Measurements from ENCODE around the gene COL25A1.
"Not testable (repeated sequence)": the region's sequence is repeated elsewhere in the genome, so short reads cannot be mapped to it uniquely, and the experiment has no call there.

Gene COL25A1

GRCh38 chr4:108943976-108944591 lies 358.4 kb downstream of the COL25A1 start:
- DNase-seq = no peak

DNA sequence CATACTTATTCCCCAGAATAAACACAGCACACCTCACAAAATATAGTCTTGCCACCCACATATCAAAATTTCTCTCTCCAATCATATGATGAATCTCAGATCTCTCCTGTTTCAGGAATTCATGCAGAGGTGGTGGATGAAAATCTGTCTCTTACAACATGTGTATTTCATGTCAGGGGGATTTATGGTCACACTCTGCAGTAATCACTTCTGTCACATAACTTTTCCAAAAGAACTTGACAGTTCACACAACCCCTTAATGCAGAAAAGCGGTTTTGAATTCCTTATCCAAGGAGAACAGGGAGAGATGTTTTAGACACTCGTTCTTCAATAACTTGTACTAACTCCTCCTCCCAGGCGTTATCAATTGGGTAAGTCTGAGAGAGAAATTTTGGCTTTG lies 359.1 kb downstream of the COL25A1 start:
- no peak for DNase-seq

- DNase-seq = no peak
These were observed 360.5 kb downstream of the COL25A1 start for GRCh38 chr4:108941904-108942430.

- DNase-seq = no peak
These were observed 361.8 kb downstream of the COL25A1 start for GRCh38 chr4:108940634-108941033.

- DNase-seq = no peak
These were observed 362.3 kb downstream of the COL25A1 start for GRCh38 chr4:108940149-108940548.

- DNase-seq = no peak
These were observed 365.4 kb downstream of the COL25A1 start for GRCh38 chr4:108937066-108937465.

GRCh38 chr4:108933925-108934324 lies 368.5 kb downstream of the COL25A1 start:
- DNase-seq = not testable (repeated sequence)

DNA sequence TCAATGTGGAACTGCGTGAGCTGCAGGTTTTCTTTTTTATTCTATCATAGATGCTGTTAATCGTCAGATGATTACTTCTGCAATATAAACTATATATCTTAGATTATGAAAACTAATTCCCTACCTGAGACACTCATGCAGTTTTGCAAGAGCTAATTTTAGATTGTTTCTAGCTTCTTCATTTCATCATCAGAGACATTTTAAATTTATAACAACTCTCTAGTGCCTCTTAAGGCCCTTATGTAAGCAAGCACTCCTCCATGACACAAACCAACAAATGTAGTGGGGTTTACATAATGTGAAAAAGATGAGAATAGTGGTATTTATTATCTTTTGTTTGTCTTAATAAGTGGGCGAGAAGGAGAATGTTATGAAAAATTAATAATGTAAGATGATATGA lies 369.4 kb downstream of the COL25A1 start:
- no peak for DNase-seq

DNA sequence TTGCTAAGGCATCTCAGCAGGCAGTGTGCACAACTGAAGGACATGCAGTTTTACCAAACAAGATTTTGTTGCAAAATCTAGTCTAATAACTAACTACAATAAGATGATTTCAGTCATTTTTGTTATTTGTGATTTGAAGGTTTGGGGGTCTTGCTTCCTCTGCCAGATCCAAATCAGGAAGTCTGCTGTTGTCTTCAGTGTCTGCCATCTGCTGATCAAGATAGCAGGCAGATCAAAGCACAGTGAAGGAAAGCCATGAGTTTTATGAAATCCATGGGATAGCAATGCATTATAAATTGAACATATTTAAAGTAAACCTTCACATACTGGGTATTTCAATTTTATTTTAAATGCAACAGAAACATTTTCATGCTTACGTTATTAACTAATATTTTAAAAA lies 370.5 kb downstream of the COL25A1 start:
- DNase-seq = no peak

DNA sequence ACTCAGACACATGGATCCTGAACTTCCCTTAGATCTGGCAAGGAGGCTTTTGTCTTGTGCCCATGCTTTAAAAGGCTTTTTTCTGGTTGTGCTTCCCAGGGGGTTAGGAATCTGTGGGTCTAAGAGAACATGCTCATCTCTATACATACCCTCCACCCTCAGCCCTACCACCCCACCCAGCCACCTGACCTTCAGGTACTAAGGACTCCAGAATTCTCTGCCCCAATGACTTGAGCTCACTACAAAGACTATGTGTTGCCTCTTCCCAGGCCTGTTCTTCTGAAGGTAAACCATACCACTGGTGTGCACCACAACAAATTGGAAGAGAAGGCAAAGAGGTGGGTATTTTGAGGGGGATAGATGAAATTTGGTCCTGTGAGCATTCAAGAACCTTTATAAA lies 372.3 kb downstream of the COL25A1 start:
- no peak for DNase-seq

DNA sequence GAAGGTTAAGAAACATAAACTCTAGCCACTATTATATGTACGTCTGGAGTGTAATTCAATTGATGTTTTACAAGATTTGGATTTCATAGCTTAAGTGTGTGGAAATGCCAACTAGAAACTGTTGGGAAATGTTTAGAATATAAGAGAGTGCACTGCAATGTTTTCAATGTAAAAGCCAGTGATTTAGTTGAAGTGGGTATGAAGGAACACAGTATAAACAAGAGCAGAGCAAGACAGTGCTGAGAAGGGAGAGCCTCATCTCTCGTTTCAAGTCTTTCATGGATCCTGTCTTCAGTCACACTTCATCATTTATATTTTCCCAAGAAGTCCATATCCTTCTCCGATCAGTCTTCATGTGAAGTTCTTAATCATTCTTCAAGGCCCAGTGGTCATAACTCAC lies 375.7 kb downstream of the COL25A1 start:
- no peak for DNase-seq

- DNase-seq = no peak
These were observed 376.4 kb downstream of the COL25A1 start for GRCh38 chr4:108926061-108926460.

DNA sequence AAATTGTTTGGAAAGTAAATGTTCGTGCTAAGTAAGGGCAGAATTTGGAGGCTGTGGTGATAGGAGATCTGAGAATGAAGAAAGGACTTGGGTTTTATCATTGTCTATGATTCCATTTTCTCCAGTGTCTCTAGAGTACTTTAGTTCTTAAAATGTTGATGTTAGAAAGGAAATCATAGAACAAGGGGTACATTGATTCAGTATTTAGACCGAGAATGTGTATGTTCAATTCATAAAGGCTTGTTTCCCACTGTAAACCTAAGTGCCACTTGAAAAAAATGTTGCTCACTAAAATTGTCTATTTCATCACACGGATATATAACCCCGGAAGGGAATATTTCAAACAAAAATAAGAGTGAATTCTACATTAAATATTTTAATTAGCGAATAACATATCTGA lies 380.3 kb downstream of the COL25A1 start:
- DNase-seq = no peak

DNA sequence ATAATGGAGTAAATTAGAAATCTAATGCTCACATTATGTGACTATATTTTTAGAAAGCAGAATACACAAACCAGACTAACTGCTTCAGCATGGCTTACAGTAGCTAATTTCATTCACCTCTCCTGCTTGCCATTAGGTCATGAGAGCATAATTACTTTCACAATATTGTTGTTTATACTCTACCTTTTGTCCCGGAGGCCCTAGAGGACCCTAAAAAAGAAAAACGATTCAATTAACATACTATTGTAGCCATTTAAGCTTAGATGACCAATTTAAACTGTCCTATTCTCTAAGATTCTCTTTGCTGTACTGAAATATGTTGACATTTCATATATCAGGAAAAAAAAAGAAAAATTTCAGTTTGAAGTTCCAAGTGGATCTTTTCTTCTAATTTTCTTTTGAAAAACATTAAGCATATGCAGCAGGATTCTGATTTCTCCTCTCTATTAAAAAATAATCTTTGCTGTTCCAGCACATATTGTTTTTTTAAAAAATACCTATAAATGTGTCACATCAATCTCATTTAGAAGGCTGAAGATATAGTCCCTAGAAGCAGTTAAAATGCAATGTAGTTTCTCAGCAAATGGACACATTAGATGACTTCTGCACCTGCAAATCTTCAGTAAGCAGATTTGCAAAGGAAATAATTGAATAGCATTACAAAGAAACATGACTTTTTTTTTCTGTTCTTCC lies 381.9 kb downstream of the COL25A1 start:
- DNase-seq = no peak

- DNase-seq = peak; percentile 15 to 75
These were observed 383.1 kb downstream of the COL25A1 start for GRCh38 chr4:108919226-108919893.

GRCh38 chr4:108917255-108917654 lies 385.2 kb downstream of the COL25A1 start:
- no peak for DNase-seq

DNA sequence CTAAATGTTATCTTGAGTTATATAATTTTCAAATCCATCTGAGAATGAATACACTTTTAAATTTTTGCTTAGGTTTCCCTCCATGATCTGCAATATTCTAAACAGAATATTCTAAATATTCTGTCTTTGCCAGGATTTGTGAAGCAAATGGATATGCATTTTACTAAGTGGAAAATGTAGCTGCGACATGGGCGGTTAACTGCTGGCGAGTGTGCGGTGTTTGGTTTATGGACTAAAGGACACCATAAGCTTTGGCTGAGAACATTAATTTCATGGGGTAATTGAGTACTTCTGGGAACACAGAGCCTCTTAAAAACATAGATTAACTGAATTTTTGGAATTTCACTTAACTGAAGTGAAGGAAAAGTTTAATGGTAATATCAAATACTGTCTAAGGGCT lies 385.8 kb downstream of the COL25A1 start:
- DNase-seq = no peak

GRCh38 chr4:108906866-108907367 lies 395.5 kb downstream of the COL25A1 start:
- DNase-seq = no peak

GRCh38 chr4:108906006-108906405 lies 396.5 kb downstream of the COL25A1 start:
- no peak for DNase-seq

DNA sequence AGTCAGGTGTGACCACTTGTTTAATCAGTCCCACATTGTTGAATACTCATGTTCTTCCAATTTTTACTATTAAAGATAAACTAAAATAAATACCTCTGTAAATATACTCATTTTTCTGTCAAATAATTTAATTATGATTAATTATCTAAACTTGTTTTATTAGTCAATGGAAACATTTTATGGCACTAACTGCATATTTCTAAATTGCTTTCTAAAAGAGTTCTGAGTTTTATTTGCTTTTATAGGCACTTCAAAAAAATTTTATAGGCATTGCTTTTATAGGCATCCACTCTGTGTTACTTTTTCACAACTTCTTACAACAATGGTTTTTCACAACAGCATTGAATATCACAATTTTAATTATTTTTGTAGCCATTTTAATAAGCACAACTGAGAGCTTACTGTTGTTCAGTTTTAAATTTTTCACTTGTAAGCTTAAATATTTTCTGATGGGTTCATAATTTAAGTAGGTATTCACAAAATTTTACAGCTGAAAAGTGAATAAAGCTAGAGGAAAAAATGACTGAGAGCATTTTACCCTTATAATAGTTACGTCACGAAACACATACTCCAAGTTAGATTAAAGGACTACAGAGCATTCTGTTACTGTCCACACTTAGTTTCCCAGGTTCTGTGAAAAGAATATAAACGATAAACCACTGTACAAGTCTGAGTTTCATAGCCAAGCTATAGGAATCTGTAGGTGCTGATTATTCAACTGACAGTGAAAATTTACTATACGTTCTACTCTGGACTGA lies 398.8 kb downstream of the COL25A1 start:
- no peak for DNase-seq

DNA sequence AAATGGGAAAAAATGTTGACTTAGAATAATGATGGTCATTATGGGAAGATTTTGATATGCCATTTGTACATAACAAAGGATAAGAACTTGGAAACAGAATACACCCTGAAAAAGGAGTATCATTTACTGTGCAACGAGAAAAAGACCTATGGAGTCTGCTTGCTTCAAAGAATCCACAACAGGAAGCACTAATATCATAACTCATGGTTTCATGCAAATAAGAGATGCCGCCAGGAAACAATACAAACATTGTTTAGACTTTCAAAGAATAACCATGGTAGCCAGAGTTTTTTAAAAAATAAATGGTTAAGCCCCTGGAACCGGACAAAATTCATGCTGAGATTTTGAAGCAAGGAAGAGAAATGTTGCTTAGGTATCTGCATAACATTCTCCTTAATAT lies 399.7 kb downstream of the COL25A1 start:
- no peak for DNase-seq

- DNase-seq = no peak
These were observed 401.2 kb downstream of the COL25A1 start for GRCh38 chr4:108901291-108901690.

DNA sequence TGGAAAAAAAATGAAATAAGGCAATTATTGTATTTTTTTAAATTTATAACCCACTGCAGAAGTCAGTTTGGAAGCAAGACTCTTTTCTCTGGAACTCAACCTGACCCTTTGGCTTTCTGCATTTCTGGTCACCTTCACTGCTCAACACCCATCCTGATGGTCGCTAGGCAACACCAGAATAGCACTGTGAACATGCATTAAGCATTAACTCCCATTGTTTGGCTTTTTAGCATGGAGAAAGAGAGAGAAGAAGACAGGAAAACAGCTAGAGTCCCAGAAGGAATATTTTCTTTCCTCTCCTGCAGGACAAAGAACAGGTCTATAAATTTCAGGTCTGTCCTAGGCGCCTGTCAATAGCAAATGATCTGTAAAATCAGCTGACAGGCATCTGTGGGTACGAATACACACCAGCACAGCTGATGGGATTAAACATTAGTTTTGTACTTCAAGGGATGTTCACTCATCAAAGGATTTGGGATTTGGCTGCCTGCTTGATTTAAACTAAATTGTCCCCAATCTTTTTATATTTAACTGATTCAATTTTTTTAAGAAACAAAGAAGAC lies 402.4 kb downstream of the COL25A1 start:
- DNase-seq = peak in 1 of 2 experiments; percentile 3
